ENCODE results near the gene C2CD2.

The C2CD2 gene

DNA sequence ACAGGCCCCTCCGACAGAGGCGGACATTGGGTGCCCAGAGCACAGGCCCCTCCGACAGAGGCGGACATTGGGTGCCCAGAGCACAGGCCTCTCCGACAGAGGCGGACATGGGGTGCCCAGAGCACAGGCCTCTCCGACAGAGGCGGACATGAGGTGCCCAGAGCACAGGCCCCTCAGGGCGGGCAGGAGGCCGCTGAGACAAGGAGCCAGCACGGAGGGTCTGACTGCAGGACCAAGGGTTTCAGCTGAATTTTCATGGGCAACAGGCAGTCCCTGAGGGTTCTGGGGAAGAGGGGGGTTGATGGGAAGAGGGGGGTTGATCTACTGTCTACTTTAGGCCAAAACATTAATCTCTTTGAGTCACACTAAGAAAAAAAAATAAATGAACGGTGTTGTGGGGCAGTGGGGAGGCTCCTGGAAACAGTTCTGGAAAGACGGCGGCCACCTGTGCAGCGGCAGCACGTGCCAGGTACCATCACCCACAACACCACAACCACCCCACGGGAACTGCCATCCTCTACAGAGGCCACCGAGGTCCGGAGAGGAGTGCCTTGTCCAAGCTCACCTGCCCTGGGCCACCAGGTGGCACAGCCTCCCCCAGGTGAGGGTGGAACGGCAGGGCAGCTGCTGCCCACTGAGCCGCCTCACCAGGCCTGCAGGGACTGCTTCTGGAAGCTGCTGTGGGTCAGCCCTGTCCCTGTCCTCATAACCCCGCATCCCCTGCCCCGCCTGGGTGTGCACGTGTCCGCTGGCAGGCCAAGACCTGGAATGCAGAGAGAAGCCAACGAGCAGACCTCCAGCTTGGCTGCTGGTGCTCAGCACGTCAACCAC is 95.1 kb downstream of the C2CD2 start:
- ATAC-seq = no peak
- TF ChIP-seq, protein P1, sequence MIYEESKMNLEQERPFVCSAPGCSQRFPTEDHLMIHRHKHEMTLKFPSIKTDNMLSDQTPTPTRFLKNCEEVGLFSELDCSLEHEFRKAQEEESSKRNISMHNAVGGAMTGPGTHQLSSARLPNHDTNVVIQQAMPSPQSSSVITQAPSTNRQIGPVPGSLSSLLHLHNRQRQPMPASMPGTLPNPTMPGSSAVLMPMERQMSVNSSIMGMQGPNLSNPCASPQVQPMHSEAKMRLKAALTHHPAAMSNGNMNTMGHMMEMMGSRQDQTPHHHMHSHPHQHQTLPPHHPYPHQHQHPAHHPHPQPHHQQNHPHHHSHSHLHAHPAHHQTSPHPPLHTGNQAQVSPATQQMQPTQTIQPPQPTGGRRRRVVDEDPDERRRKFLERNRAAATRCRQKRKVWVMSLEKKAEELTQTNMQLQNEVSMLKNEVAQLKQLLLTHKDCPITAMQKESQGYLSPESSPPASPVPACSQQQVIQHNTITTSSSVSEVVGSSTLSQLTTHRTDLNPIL (CRISPR knock-in tag; IDR thresholded peaks at IDR 0.05; ENCODE audit: low read depth) = no peak
- TF ChIP-seq BACH2 (CRISPR knock-in tag; IDR thresholded peaks at IDR 0.05; ENCODE audit: borderline replicate concordance) = no peak
- no peak for TF ChIP-seq ZNF70 (CRISPR knock-in tag; IDR thresholded peaks at IDR 0.05)
- TF ChIP-seq, protein P2, sequence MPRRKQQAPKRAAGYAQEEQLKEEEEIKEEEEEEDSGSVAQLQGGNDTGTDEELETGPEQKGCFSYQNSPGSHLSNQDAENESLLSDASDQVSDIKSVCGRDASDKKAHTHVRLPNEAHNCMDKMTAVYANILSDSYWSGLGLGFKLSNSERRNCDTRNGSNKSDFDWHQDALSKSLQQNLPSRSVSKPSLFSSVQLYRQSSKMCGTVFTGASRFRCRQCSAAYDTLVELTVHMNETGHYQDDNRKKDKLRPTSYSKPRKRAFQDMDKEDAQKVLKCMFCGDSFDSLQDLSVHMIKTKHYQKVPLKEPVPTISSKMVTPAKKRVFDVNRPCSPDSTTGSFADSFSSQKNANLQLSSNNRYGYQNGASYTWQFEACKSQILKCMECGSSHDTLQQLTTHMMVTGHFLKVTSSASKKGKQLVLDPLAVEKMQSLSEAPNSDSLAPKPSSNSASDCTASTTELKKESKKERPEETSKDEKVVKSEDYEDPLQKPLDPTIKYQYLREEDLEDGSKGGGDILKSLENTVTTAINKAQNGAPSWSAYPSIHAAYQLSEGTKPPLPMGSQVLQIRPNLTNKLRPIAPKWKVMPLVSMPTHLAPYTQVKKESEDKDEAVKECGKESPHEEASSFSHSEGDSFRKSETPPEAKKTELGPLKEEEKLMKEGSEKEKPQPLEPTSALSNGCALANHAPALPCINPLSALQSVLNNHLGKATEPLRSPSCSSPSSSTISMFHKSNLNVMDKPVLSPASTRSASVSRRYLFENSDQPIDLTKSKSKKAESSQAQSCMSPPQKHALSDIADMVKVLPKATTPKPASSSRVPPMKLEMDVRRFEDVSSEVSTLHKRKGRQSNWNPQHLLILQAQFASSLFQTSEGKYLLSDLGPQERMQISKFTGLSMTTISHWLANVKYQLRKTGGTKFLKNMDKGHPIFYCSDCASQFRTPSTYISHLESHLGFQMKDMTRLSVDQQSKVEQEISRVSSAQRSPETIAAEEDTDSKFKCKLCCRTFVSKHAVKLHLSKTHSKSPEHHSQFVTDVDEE (CRISPR knock-in tag; IDR thresholded peaks at IDR 0.05) = no peak
- TF ChIP-seq RARB (CRISPR knock-in tag; IDR thresholded peaks at IDR 0.05) = no peak
- no peak for TF ChIP-seq ESRRG (CRISPR knock-in tag; IDR thresholded peaks at IDR 0.05)
- no peak for TF ChIP-seq TCF4 (CRISPR knock-in tag; IDR thresholded peaks at IDR 0.05; ENCODE audit: borderline replicate concordance)
- TF ChIP-seq OSR1 (CRISPR knock-in tag; IDR thresholded peaks at IDR 0.05) = no peak
- TF ChIP-seq ZFP3 (CRISPR knock-in tag; IDR thresholded peaks at IDR 0.05) = no peak
- TF ChIP-seq PPARA (CRISPR knock-in tag; IDR thresholded peaks at IDR 0.05; ENCODE audit: borderline replicate concordance) = no peak
- TF ChIP-seq, protein P3, sequence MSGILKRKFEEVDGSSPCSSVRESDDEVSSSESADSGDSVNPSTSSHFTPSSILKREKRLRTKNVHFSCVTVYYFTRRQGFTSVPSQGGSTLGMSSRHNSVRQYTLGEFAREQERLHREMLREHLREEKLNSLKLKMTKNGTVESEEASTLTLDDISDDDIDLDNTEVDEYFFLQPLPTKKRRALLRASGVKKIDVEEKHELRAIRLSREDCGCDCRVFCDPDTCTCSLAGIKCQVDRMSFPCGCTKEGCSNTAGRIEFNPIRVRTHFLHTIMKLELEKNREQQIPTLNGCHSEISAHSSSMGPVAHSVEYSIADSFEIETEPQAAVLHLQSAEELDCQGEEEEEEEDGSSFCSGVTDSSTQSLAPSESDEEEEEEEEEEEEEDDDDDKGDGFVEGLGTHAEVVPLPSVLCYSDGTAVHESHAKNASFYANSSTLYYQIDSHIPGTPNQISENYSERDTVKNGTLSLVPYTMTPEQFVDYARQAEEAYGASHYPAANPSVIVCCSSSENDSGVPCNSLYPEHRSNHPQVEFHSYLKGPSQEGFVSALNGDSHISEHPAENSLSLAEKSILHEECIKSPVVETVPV (CRISPR knock-in tag; IDR thresholded peaks at IDR 0.05) = no peak
- TF ChIP-seq ISL1 (CRISPR knock-in tag; IDR thresholded peaks at IDR 0.05) = no peak

DNA sequence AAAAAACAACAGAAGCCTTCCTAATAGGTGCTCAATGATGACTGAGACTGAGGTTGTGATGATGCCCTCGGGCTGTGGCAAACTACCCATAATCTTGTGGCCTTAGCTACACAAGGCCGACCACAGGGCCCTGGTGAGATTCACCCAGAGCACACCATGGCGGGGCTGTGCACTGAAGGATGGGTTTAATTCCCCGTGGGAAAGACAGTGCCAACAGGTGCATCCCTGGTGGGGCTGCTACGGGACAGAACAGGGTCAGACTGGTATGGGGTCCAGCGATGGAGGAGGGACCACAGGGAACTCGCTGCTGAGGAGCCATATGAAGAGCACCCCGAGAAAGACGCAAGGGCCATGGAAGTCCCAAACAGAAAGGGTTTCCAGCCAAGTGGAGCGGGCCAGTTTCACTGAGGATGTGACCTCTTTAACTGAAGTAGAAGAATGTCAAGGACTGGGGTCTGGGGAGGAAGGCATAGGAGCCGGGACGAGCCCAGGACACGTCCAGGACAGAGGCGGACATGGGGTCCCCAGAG is 96.0 kb downstream of the C2CD2 start:
- ATAC-seq = no peak
- TF ChIP-seq GLIS3 (CRISPR knock-in tag; IDR thresholded peaks at IDR 0.05) = no peak

DNA sequence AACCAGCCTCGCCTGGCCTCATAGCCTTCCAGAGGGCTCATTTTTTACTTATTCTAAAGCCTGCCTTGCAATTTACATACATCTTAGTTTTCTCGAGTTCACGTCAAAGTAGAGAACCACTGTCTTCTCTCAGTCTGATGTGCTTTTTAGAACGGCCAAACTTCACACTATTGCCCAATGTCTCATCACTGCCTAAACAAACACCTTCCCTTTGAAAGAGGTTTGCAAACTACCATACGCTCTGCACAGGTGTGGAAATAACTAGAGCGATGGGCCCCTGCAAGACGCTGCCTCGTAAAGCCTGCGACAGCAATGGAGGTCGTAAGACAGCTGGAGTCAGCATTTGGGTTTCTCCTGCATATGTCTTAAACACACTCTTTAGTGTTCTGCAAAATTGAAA is 97.2 kb downstream of the C2CD2 start:
- ATAC-seq = no peak
- no peak for TF ChIP-seq TCF4 (CRISPR knock-in tag; IDR thresholded peaks at IDR 0.05; ENCODE audit: borderline replicate concordance)
- TF ChIP-seq, protein P3 (CRISPR knock-in tag; IDR thresholded peaks at IDR 0.05) = no peak
- TF ChIP-seq ZFP30 (CRISPR knock-in tag; IDR thresholded peaks at IDR 0.05) = no peak
- no peak for TF ChIP-seq TOX (CRISPR knock-in tag; IDR thresholded peaks at IDR 0.05; ENCODE audit: borderline replicate concordance)
- TF ChIP-seq ZFP3 (CRISPR knock-in tag; IDR thresholded peaks at IDR 0.05) = no peak

DNA sequence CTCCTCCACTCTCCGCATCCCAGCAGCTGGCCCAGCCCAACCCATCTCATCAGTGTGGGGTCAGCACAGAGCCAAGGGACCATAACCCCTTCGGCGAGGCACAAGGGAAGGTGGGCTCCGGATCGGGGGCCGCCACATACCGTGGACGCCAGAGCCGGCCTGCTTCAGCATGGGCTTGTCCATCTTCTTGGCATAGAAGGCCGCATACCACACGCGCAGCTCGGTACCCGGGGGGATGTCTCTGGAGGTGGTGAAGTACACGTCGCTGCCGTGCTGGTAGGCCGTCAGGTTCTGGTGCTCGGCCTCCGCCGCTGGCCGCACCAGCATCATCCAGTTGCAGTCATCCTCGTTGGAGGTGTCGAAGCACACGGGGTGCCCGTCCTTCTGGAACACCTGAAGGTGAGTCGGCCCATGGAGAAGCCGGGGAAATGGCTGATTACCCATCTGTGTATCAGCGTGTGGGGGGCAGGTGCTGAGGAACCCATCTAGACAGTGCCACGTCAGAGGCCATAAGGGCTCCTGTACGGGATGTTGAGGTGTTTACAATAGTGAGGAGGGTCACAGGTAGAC is 99.3 kb downstream of the C2CD2 start:
- no peak for ATAC-seq
- TF ChIP-seq SNAI2 (CRISPR knock-in tag; IDR thresholded peaks at IDR 0.05) (no peak), ZC3H10 (CRISPR knock-in tag; IDR thresholded peaks at IDR 0.05) (no peak), ISL1 (CRISPR knock-in tag; IDR thresholded peaks at IDR 0.05) (no peak)
- TF ChIP-seq, protein P4, sequence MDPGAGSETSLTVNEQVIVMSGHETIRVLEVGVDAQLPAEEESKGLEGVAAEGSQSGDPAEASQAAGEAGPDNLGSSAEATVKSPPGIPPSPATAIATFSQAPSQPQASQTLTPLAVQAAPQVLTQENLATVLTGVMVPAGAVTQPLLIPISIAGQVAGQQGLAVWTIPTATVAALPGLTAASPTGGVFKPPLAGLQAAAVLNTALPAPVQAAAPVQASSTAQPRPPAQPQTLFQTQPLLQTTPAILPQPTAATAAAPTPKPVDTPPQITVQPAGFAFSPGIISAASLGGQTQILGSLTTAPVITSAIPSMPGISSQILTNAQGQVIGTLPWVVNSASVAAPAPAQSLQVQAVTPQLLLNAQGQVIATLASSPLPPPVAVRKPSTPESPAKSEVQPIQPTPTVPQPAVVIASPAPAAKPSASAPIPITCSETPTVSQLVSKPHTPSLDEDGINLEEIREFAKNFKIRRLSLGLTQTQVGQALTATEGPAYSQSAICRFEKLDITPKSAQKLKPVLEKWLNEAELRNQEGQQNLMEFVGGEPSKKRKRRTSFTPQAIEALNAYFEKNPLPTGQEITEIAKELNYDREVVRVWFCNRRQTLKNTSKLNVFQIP (CRISPR knock-in tag; IDR thresholded peaks at IDR 0.05; ENCODE audit: borderline replicate concordance, low read depth) = no peak
- TF ChIP-seq, protein P2 (CRISPR knock-in tag; IDR thresholded peaks at IDR 0.05) = no peak
- TF ChIP-seq, protein P3 (CRISPR knock-in tag; IDR thresholded peaks at IDR 0.05) = no peak

All from SK-N-SH treated with all-trans-retinoic acid at 6 μM for 48 hours (cell line).